HCT116 (cell line): ENCODE measurements around the gene SCN8A. TPM values are rescaled to one million over a fixed set of nuclear protein-coding genes. Genes with fewer than 3 reads are reported as not detected.

Experiments used
- ATAC-seq: fragments of 200-7000 bp; cut with Tn5 transposase; 2 replicates; pipeline ENCODE4 v1.9.1; 2020; ENCODE audit warnings: mild to moderate bottlenecking, moderate library complexity
- BruUV-seq: library from RNA; stranded (reverse); fragments of 400-500 nt; replicated peaks from 2 replicates; lab custom pipeline; 2021; lab: Mats Ljungman, UMichigan
- CTCF ChIA-PET: fragments of 300-600 bp; sonication (Branson Sonifier 250); formaldehyde crosslinking; loops from one replicate; lab custom pipeline; 2021; ENCODE audit warnings: antibody characterized with exemption; lab: Charles Lee
- POLR2A ChIA-PET: fragments of 300-600, 350-600 bp; sonication (Branson Sonifier 250); formaldehyde crosslinking; loops from one replicate; lab custom pipeline; 2021; ENCODE audit warnings: antibody characterized with exemption; lab: Charles Lee
- RAD21 ChIA-PET, 2 experiments: fragments of 300-600 bp; sonication (Branson Sonifier 250); formaldehyde crosslinking; loops; one replicate each; lab custom pipeline; 2023; ENCODE audit warnings: low total read pairs in 2 of 2; ENCODE audit not compliant: uncharacterized antibody in 2 of 2, unreplicated experiment in 2 of 2, low non-redundant PET in 1 of 2; lab: Charles Lee
- DNase-seq: peaks from one replicate; pipeline ENCODE4 v3.0.0-alpha.2; 2010; ENCODE audit warnings: low read depth, low spot score
- H2AFZ ChIP-seq: fragments of 200-600 bp; shearing (Covaris generic), sonication (generic); 2 replicates; pipeline ENCODE4 v1.6.1; 2017; ENCODE audit warnings: low read depth, mixed run types, mixed read lengths, antibody characterized with exemption, low read length; ENCODE audit not compliant: poor library complexity, severe bottlenecking
- H3K27ac ChIP-seq: 2 replicates; pipeline ENCODE4 v1.5.1; 2012; ENCODE audit warnings: low read depth, low read length
- H3K27me3 ChIP-seq: fragments of 200-600 bp; sonication (generic); 2 replicates; pipeline ENCODE4 v1.6.1; 2016; ENCODE audit warnings: mixed run types, low read length, mixed read lengths; ENCODE audit not compliant: insufficient read depth
- H3K36me3 ChIP-seq, 2 experiments: fragments of 200-500 bp in 1 of 2; fragments of 200-600 bp in 1 of 2; sonication (Bioruptor generic) in 1 of 2; sonication (generic) in 1 of 2; 2 replicates each; pipeline versions ENCODE4 v1.5.1 to v1.6.1; 2014 to 2016; ENCODE audit warnings: low read length in 2 of 2, inconsistent platforms in 1 of 2, mixed read lengths in 1 of 2, mixed run types in 1 of 2; ENCODE audit not compliant: insufficient read depth in 2 of 2, control insufficient read depth in 1 of 2
- H3K4me1 ChIP-seq, 2 experiments: fragments of 200-600 bp in 1 of 2; sonication (generic) in 1 of 2; 2 replicates each; pipeline versions ENCODE4 v1.5.1 to v1.6.1; 2012 to 2017; ENCODE audit warnings: low read length in 2 of 2, inconsistent platforms in 1 of 2, mild to moderate bottlenecking in 1 of 2, mixed read lengths in 1 of 2, mixed run types in 1 of 2, moderate library complexity in 1 of 2; ENCODE audit not compliant: insufficient read depth in 2 of 2, control insufficient read depth in 1 of 2
- H3K4me2 ChIP-seq: fragments of 200-600 bp; sonication (generic); 2 replicates; pipeline ENCODE4 v1.6.1; 2017; ENCODE audit warnings: mixed run types, low read length, mixed read lengths
- H3K4me3 ChIP-seq, 2 experiments: fragments of 200-600 bp in 1 of 2; sonication (generic) in 1 of 2; replicated peaks in 1 of 2; 2 replicates each; pipeline ENCODE4 v1.5.1; 2011 to 2016; ENCODE audit warnings: low read length in 2 of 2, control low read depth in 1 of 2, low read depth in 1 of 2, mild to moderate bottlenecking in 1 of 2, mixed read lengths in 1 of 2, mixed run types in 1 of 2
- H3K79me2 ChIP-seq: fragments of 200-600 bp; sonication (generic); 2 replicates; pipeline ENCODE4 v1.6.1; 2017; ENCODE audit warnings: mild to moderate bottlenecking, mixed run types, low read length, moderate library complexity, mixed read lengths; ENCODE audit not compliant: insufficient read depth
- H3K9ac ChIP-seq: fragments of 200-600 bp; sonication (generic); 2 replicates; pipeline ENCODE4 v1.6.1; 2016; ENCODE audit warnings: low read length, mixed read lengths
- H3K9me2 ChIP-seq: fragments of 200-600 bp; sonication (generic), shearing (Covaris generic); 2 replicates; pipeline ENCODE4 v1.6.1; 2017; ENCODE audit warnings: mixed run types, mild to moderate bottlenecking, moderate library complexity; ENCODE audit not compliant: insufficient read depth
- H3K9me3 ChIP-seq, 2 experiments: fragments of 200-500 bp in 1 of 2; fragments of 200-600 bp in 1 of 2; sonication (Bioruptor generic) in 1 of 2; sonication (generic) in 1 of 2; 2 replicates each; pipeline ENCODE4 v1.6.1; 2014 to 2017; ENCODE audit warnings: low read length in 2 of 2, mixed read lengths in 2 of 2, inconsistent platforms in 1 of 2, low read depth in 1 of 2, mild to moderate bottlenecking in 1 of 2, mixed run types in 1 of 2, moderate library complexity in 1 of 2; ENCODE audit not compliant: control insufficient read depth in 1 of 2, insufficient read depth in 1 of 2
- H4K20me1 ChIP-seq: fragments of 200-600 bp; sonication (generic), shearing (Covaris generic); 2 replicates; pipeline ENCODE4 v1.6.1; 2017; ENCODE audit warnings: mixed run types, mild to moderate bottlenecking, moderate library complexity; ENCODE audit not compliant: insufficient read depth
- CBX3 ChIP-seq: IDR thresholded peaks from 2 replicates; pipeline ENCODE4 v1.6.1; 2012; ENCODE audit warnings: low read depth
- EZH2 ChIP-seq: fragments of 200-600 bp; sonication (generic); IDR thresholded peaks from 2 replicates; pipeline ENCODE4 v1.6.1; 2017; ENCODE audit warnings: antibody characterized with exemption, mixed run types
- intact Hi-C: fragments of 100-400 bp; cut with micrococcal nuclease; formaldehyde crosslinking; loops from 2 replicates; pipeline ENCODE4 v1.10.0; 2022
- total RNA-seq: library from RNA; stranded (reverse); gene quantifications from one replicate; pipeline ENCODE4 v1.2.1, GENCODE V29; 2021; ENCODE audit not compliant: unreplicated experiment
- TF ChIP-seq, protein P1 (sequence below), 3 experiments: fragments of 200-600 bp in 1 of 3; sonication (generic) in 1 of 3; IDR thresholded peaks in 2 of 3; conservative IDR thresholded peaks in 1 of 3; 2 replicates each; pipeline ENCODE4 v1.5.1; 2012 to 2017; ENCODE audit warnings: low read depth in 2 of 3, low read length in 2 of 3, antibody characterized with exemption in 1 of 3, borderline replicate concordance in 1 of 3, control low read depth in 1 of 3, mild to moderate bottlenecking in 1 of 3, mixed read lengths in 1 of 3, mixed run types in 1 of 3, moderate library complexity in 1 of 3; ENCODE audit not compliant: insufficient read depth in 1 of 3

The SCN8A gene
- total RNA-seq, 1 experiment from 2014 or later, result 7.1 TPM

DNA sequence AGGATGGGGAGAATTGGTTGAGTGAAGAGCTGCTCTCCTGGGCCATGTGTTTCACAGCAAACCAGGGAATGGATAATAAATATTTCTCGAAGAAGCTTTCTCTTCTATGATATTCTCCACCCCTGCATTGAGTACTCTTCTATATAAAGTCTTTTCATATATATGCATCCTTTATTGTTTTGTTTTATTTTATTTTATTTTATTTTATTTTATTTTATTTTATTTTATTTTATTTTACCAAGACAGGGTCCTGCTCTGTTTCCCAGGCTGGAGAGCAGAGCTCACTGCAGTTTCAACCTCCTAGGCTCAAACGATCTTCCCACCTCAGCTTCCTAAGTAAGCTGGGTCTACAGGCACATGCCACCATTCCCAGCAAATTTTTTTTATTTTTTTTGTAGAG lies 85.8 kb downstream of the SCN8A start:
- Histone ChIP-seq H3K9ac (no peak overlapping the region), H3K79me2 (no peaks in the 10 kb centered on the region), H3K36me3 (no peaks in the 10 kb centered on the region), H3K27ac (no peak overlapping the region), H3K27me3 (no peaks in the 10 kb centered on the region), H3K9me3 (no peaks in the 10 kb centered on the region), H3K4me2 (no peak overlapping the region), H4K20me1 (no peaks in the 10 kb centered on the region), H3K4me1 (no peaks in the 10 kb centered on the region), H2AFZ (no peak overlapping the region), H3K4me3 (no peak overlapping the region), H3K9me2 (no peaks in the 10 kb centered on the region)
- RAD21 ChIA-PET, result no interaction called here
- intact Hi-C loops, result loop anchor here (10.0 kb wide), 1 partner anchor 142 kb away; no protein-coding TSS in a partner anchor
- DNase-seq, result no peak
- BruUV-seq, result no TSS peak
- POLR2A ChIA-PET, result no interaction called here
- TF ChIP-seq, protein P1, sequence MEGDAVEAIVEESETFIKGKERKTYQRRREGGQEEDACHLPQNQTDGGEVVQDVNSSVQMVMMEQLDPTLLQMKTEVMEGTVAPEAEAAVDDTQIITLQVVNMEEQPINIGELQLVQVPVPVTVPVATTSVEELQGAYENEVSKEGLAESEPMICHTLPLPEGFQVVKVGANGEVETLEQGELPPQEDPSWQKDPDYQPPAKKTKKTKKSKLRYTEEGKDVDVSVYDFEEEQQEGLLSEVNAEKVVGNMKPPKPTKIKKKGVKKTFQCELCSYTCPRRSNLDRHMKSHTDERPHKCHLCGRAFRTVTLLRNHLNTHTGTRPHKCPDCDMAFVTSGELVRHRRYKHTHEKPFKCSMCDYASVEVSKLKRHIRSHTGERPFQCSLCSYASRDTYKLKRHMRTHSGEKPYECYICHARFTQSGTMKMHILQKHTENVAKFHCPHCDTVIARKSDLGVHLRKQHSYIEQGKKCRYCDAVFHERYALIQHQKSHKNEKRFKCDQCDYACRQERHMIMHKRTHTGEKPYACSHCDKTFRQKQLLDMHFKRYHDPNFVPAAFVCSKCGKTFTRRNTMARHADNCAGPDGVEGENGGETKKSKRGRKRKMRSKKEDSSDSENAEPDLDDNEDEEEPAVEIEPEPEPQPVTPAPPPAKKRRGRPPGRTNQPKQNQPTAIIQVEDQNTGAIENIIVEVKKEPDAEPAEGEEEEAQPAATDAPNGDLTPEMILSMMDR (IDR thresholded peaks at IDR 0.05 in 2 of 3, conservative IDR thresholded peaks at IDR 0.05 in 1 of 3; ENCODE audit: borderline replicate concordance in 1 of 3, insufficient read depth in 1 of 3, low read depth in 2 of 3, low read length in 2 of 3), result no peak
- CTCF ChIA-PET, result interaction anchor here (0.8 to 1.1 kb wide), 2 partner anchors 147 to 254 kb away, joined by 3 to 5 read pairs; no protein-coding TSS in a partner anchor
- no peak for ATAC-seq

DNA sequence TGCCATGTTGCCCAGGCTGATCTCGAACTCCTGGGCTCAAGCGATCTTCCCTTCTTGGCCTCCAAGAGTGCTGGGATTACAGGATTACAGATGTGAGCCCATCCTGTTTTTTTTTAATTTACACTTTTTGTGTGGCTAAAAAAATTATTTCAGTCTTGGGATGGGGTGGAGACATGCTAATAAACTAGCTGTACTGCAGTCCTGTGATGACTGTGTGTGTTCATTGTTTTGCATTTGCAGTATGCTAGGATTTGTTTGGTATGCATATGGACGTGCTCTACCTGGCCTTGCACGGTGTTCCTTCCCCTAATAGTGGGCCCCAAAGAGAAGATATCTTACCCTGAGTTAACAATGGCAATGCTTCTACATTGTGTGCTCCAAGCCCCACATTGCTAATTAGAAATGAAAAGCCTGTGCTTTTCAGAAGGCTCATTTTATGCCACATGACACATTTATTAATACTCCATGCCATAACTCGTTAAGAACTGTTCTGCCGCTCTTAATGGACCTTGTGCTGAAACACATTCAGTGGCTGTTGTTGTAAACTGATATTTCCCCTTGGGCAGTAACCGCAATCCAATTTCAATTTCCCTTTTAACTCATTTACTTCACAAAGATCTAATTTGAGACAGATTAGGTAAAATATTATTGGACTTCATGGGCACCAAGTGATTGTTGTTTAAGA lies 86.4 kb downstream of the SCN8A start:
- no TSS peak for BruUV-seq

More for the DNA sequence above, 86.4 kb downstream of the SCN8A start:
- ChIA-PET POLR2A (no interaction called here), CTCF (interaction anchor here (0.8 to 1.1 kb wide), 2 partner anchors 147 to 254 kb away, joined by 3 to 5 read pairs; no protein-coding TSS in a partner anchor), RAD21 (no interaction called here)
- Histone ChIP-seq H4K20me1 (no peaks in the 10 kb centered on the region), H3K9me2 (no peaks in the 10 kb centered on the region), H3K36me3 (no peaks in the 10 kb centered on the region), H2AFZ (no peak overlapping the region), H3K9ac (no peak overlapping the region), H3K9me3 (no peaks in the 10 kb centered on the region), H3K27me3 (no peaks in the 10 kb centered on the region), H3K27ac (no peak overlapping the region), H3K4me3 (no peak overlapping the region), H3K4me1 (no peaks in the 10 kb centered on the region), H3K79me2 (no peaks in the 10 kb centered on the region), H3K4me2 (no peak overlapping the region)
- TF ChIP-seq CBX3 (no peak), EZH2 (no peak)
- no peak for ATAC-seq
- intact Hi-C loops, result loop anchor here (10.0 kb wide), 1 partner anchor 143 kb away; no protein-coding TSS in a partner anchor
- DNase-seq, result no peak
